ENCODE measurements around the gene MIPOL1. TPM values are rescaled to one million over a fixed set of nuclear protein-coding genes. Genes with fewer than 3 reads are reported as not detected.

The MIPOL1 gene
- total and polyA plus RNA-seq, 2 of the 13 experiments (the other 11 are each of a cell fraction or from before 2014, with no cell fraction given): 8.6 to 34.2 TPM

- no peak overlapping the region for H3K4me2 ChIP-seq (ENCODE audit: low read depth, low read length)
- DNase-seq (ENCODE audit: low spot score) (no peak), ATAC-seq (no peak), FAIRE-seq (no peak)
- no peak overlapping the region for H3K4me3 ChIP-seq (replicated peaks in 1 of 3; ENCODE audit: insufficient read depth in 1 of 3, low read depth in 2 of 3, low read length in 3 of 3)
- no peaks in the 10 kb centered on the region; a peak in 1 of 5 replicates for H3K36me3 ChIP-seq (replicated peaks in 1 of 2; ENCODE audit: control insufficient read depth in 1 of 2, insufficient read depth in 2 of 2, low read length in 2 of 2)
- H3K9me3 ChIP-seq (ENCODE audit: low read length): no peaks in the 10 kb centered on the region
- ChIA-PET CTCF (ENCODE audit: low intra/inter-chr PET ratio, low total read pairs) (no interaction called here), POLR2A (interaction anchor here (0.6 kb wide), 1 partner anchor 70 kb away, joined by 3 read pairs; no protein-coding TSS in a partner anchor)
- H3K4me1 ChIP-seq (ENCODE audit: insufficient read depth, low read length): peaks cover 17% of the 10 kb centered on the region
- TF ChIP-seq, protein P1, sequence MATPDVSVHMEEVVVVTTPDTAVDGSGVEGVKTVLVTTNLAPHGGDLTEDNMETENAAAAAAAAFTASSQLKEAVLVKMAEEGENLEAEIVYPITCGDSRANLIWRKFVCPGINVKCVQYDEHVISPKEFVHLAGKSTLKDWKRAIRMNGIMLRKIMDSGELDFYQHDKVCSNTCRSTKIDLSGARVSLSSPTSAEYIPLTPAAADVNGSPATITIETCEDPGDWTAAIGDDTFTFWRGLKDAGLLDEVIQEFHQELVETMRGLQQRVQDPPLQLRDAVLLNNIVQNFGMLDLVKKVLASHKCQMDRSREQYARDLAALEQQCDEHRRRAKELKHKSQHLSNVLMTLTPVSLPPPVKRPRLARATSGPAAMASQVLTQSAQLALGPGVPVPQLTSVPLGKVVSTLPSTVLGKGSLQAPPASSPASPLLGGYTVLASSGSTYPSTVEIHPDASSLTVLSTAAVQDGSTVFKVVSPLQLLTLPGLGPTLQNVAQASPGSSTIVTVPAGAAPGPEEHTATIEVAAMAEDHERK (CRISPR knock-in tag; IDR thresholded peaks at IDR 0.05; ENCODE audit: low read depth): no peak
- TF ChIP-seq NCOA5 (CRISPR knock-in tag; IDR thresholded peaks at IDR 0.05) (no peak), ZNF597 (CRISPR knock-in tag; IDR thresholded peaks at IDR 0.05) (no peak), ZMAT3 (CRISPR knock-in tag; conservative IDR thresholded peaks at IDR 0.05) (no peak), KLF16 (CRISPR knock-in tag; IDR thresholded peaks at IDR 0.05) (no peak), PAWR (CRISPR knock-in tag; IDR thresholded peaks at IDR 0.05; ENCODE audit: borderline replicate concordance) (no peak), MXI1 (IDR thresholded peaks at IDR 0.05; ENCODE audit: borderline replicate concordance, low read depth, low read length) (no peak)
- TF ChIP-seq, protein P2, sequence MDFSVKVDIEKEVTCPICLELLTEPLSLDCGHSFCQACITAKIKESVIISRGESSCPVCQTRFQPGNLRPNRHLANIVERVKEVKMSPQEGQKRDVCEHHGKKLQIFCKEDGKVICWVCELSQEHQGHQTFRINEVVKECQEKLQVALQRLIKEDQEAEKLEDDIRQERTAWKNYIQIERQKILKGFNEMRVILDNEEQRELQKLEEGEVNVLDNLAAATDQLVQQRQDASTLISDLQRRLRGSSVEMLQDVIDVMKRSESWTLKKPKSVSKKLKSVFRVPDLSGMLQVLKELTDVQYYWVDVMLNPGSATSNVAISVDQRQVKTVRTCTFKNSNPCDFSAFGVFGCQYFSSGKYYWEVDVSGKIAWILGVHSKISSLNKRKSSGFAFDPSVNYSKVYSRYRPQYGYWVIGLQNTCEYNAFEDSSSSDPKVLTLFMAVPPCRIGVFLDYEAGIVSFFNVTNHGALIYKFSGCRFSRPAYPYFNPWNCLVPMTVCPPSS (IDR thresholded peaks at IDR 0.05): no peak
- intact Hi-C loops (cut with micrococcal nuclease; ENCODE audit: unreplicated experiment): no loop called here
- in situ Hi-C loops (cut with HindIII; ENCODE audit: extremely low pct_ligation_motif_present, low pct_unique_long_range_greater_than_20kb): no loop called here
- peaks cover 0 to 2% of the 10 kb centered on the region in 2 experiments; a peak in 2 of 5 replicates for H3K27me3 ChIP-seq (ENCODE audit: control insufficient read depth in 1 of 2, insufficient read depth in 2 of 2, low read length in 2 of 2)
- no peaks in the 10 kb centered on the region for H4K20me1 ChIP-seq (ENCODE audit: insufficient read depth, low read length)
- BruUV-seq (replicated peaks): no TSS peak
- H3K9ac ChIP-seq (ENCODE audit: insufficient read depth, low read depth, low read length): no peak overlapping the region
- H2AFZ ChIP-seq (ENCODE audit: low read length): no peak overlapping the region
- no peaks in the 10 kb centered on the region for H3K79me2 ChIP-seq (ENCODE audit: insufficient read depth, low read length)
- H3K27ac ChIP-seq (ENCODE audit: extremely low read length, insufficient read depth, low read length): no peak overlapping the region
- WGBS (ENCODE audit: low lambda C conversion rate): 84% methylated on average over 1 of the region's 1 CpG
Observed at GRCh38 chr14:37186865-37187264, 10.9 kb upstream of the MIPOL1 start.
